Body of pancreas (tissue), 4 donors: ENCODE data around the gene ANKS3.

ENCODE experiments used
- CTCF ChIP-seq, 7 experiments: fragments of 450-650 bp in 4 of 7; fragments of 200-600 bp in 3 of 7; sonication (generic) in 3 of 7; IDR thresholded peaks; one replicate each; pipeline ENCODE4 v1.5.1; 2016 to 2019; ENCODE audit warnings: antibody characterized with exemption in 7 of 7
- POLR2A ChIP-seq, 3 donors: fragments of 450-650 bp; IDR thresholded peaks; one replicate each; pipeline ENCODE4 v1.6.1; 2016; ENCODE audit warnings: antibody characterized with exemption in 3 of 3, mild to moderate bottlenecking in 2 of 3

DNA sequence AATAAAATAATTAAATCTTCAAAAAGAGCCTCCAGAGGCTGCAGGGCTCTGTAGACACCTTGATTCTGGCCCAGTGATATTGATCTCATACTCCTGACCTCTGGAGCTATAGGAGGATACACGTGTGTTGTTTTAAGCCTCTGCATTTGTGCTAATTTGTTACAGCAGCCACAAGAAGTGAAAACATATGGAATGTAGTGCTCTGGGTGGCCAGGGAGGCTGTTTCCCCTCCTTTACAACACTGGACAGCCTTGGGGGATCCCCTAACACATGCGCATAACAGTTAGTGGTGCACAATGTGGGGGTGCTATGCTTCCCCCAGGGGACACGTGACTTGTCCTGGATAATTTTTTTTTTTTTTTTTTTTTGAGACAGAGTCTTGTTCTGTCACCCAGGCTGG lies 37.6 kb upstream of the ANKS3 start:
- no peak for TF ChIP-seq POLR2A (IDR thresholded peaks at IDR 0.05)
- TF ChIP-seq CTCF (IDR thresholded peaks at IDR 0.05): no peak
